ENCODE data around the gene PTGS2. TPM values are rescaled to one million over a fixed set of nuclear protein-coding genes. Genes with fewer than 3 reads are reported as not detected.
"Not testable (repeated sequence)": the region's sequence is repeated elsewhere in the genome, so short reads cannot be mapped to it uniquely, and the experiment has no call there.

PTGS2 gene
- total RNA-seq, 1 donor from 2014 or later: not detected

DNA sequence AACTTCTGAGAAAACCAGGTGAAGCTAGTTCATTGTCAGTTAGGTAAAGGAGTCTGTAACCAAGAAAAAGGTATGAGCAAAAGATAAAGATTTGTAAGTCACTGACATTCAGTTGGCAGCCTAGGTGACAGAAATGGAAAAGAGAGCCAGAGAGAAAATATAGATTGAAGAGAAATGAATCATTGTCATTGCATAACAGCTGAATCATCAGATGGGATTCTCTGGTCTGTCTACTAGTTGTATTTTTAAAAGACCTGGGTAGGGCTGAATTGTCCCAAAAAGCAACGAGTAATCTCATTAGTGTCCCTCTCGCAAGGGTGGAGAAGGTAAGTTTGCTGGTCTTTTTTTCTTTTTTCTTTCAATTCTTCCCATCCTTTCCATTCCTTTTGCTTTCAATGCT is 36.6 kb downstream of the PTGS2 start:
- Mint-ChIP-seq H3K9me3 (ENCODE audit: low read depth) (no peaks in the 10 kb centered on the region), H3K27ac (no peak overlapping the region), H3K4me3 (ENCODE audit: low read depth) (no peak overlapping the region), H3K27me3 (no peaks in the 10 kb centered on the region), H3K36me3 (ENCODE audit: insufficient read depth) (no peaks in the 10 kb centered on the region), H3K4me1 (ENCODE audit: low read depth) (peaks cover 2% of the 10 kb centered on the region)
- TF ChIP-seq, protein P1, sequence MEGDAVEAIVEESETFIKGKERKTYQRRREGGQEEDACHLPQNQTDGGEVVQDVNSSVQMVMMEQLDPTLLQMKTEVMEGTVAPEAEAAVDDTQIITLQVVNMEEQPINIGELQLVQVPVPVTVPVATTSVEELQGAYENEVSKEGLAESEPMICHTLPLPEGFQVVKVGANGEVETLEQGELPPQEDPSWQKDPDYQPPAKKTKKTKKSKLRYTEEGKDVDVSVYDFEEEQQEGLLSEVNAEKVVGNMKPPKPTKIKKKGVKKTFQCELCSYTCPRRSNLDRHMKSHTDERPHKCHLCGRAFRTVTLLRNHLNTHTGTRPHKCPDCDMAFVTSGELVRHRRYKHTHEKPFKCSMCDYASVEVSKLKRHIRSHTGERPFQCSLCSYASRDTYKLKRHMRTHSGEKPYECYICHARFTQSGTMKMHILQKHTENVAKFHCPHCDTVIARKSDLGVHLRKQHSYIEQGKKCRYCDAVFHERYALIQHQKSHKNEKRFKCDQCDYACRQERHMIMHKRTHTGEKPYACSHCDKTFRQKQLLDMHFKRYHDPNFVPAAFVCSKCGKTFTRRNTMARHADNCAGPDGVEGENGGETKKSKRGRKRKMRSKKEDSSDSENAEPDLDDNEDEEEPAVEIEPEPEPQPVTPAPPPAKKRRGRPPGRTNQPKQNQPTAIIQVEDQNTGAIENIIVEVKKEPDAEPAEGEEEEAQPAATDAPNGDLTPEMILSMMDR (IDR thresholded peaks at IDR 0.05; ENCODE audit: unreplicated experiment): no peak
- no peak for DNase-seq (ENCODE audit: low spot score, unreplicated experiment)

GRCh38 chr1:186637567-186637966 is 42.7 kb downstream of the PTGS2 start:
- not testable (repeated sequence) for H3K4me1 Mint-ChIP-seq (ENCODE audit: low read depth); H3K9me3 Mint-ChIP-seq (ENCODE audit: low read depth); DNase-seq (ENCODE audit: low spot score, unreplicated experiment); H3K27ac Mint-ChIP-seq; H3K27me3 Mint-ChIP-seq; H3K36me3 Mint-ChIP-seq (ENCODE audit: insufficient read depth)
- H3K4me3 Mint-ChIP-seq (ENCODE audit: low read depth): peak overlapping the region; percentile 68

DNA sequence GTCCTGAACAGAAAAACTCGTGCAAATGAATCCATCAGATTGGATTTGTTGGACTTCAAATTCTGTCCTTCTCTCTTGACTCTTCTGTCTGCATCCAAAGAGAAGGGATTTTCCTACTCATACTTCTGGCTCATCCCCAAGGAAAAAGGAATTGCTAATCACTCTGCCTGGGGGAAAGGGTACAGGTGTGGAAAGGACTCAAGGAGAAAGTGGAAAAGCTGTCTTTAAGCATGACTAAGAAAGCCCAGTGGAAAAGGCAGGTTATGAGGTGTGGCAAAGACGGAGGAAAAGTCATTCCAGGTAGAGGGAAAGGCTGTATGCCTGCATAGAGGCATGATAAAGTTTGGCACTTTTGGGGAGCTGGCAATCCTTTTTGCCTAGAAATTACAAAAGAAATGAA is 43.4 kb downstream of the PTGS2 start:
- peak overlapping the region; percentile 84 for H3K27ac Mint-ChIP-seq
- no peaks in the 10 kb centered on the region for H3K36me3 Mint-ChIP-seq (ENCODE audit: insufficient read depth)
- no peaks in the 10 kb centered on the region for H3K27me3 Mint-ChIP-seq
- H3K4me3 Mint-ChIP-seq (ENCODE audit: low read depth): peak overlapping the region; percentile 68
- peaks cover 2% of the 10 kb centered on the region for H3K4me1 Mint-ChIP-seq (ENCODE audit: low read depth)
- TF ChIP-seq, protein P1 (IDR thresholded peaks at IDR 0.05; ENCODE audit: unreplicated experiment): no peak
- no peak for DNase-seq (ENCODE audit: low spot score, unreplicated experiment)
- H3K9me3 Mint-ChIP-seq (ENCODE audit: low read depth): no peaks in the 10 kb centered on the region

GRCh38 chr1:186634511-186634910 is 45.7 kb downstream of the PTGS2 start:
- no peaks in the 10 kb centered on the region for H3K27me3 Mint-ChIP-seq
- TF ChIP-seq, protein P1 (IDR thresholded peaks at IDR 0.05; ENCODE audit: unreplicated experiment): no peak
- DNase-seq (ENCODE audit: low spot score, unreplicated experiment): no peak
- peaks cover 2% of the 10 kb centered on the region for H3K4me1 Mint-ChIP-seq (ENCODE audit: low read depth)
- no peak overlapping the region for H3K27ac Mint-ChIP-seq
- H3K9me3 Mint-ChIP-seq (ENCODE audit: low read depth): no peaks in the 10 kb centered on the region
- no peaks in the 10 kb centered on the region for H3K36me3 Mint-ChIP-seq (ENCODE audit: insufficient read depth)
- H3K4me3 Mint-ChIP-seq (ENCODE audit: low read depth): no peak overlapping the region

DNA sequence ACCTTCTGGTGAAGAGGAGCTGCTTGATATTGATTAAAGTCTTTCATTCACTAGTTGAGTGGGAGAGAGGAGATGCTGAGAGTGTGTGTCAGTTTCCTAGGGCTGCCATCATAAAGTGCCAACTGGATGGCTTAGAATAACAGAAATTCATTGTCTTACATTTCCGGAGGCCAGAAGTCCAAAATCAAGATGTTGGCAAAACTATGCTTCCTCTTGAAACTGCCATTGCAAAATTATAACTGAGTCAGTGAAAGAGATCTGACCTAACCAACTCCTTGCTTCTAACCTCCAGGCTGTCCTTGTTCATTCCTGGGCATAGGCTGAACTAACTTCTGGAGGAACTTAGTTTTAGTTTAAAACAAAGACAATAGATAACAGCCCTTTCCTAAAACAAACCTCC is 47.1 kb downstream of the PTGS2 start:
- DNase-seq (ENCODE audit: low spot score, unreplicated experiment): no peak
- TF ChIP-seq, protein P1 (IDR thresholded peaks at IDR 0.05; ENCODE audit: unreplicated experiment): no peak
- no peaks in the 10 kb centered on the region for H3K9me3 Mint-ChIP-seq (ENCODE audit: low read depth)
- no peak overlapping the region for H3K27ac Mint-ChIP-seq
- no peak overlapping the region for H3K4me3 Mint-ChIP-seq (ENCODE audit: low read depth)
- peaks cover 2% of the 10 kb centered on the region for H3K4me1 Mint-ChIP-seq (ENCODE audit: low read depth)
- H3K36me3 Mint-ChIP-seq (ENCODE audit: insufficient read depth): no peaks in the 10 kb centered on the region
- H3K27me3 Mint-ChIP-seq: no peaks in the 10 kb centered on the region

DNA sequence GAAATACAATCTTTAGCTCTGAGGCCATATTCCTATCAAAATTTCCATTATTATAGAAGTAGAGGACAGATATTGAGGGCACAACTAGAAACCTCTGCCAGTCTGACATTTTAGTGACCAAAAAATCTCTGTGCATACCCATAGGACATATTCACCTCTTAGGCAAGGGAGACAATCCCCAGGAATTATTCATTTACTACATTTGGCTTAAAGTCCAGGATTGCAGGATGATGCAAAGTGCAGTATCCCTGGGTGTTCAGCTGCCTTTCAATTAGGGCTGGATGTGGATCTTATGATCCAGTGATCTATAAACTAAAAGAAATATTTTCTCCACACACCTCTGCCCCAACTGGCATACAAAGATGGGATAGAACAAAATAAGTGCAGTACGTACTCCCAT is 50.9 kb downstream of the PTGS2 start:
- DNase-seq (ENCODE audit: low spot score, unreplicated experiment): no peak
- Mint-ChIP-seq H3K36me3 (ENCODE audit: insufficient read depth) (no peaks in the 10 kb centered on the region), H3K9me3 (ENCODE audit: low read depth) (no peaks in the 10 kb centered on the region), H3K4me3 (ENCODE audit: low read depth) (no peak overlapping the region), H3K4me1 (ENCODE audit: low read depth) (no peaks in the 10 kb centered on the region), H3K27ac (no peak overlapping the region), H3K27me3 (no peaks in the 10 kb centered on the region)
- TF ChIP-seq, protein P1 (IDR thresholded peaks at IDR 0.05; ENCODE audit: unreplicated experiment): no peak

Data from progenitor cell of endocrine pancreas (in vitro differentiated cells).